Activated naive CD4-positive, alpha-beta T cell treated with anti-CD3 and anti-CD28 coated beads, Interleukin-2, amount 50 U/mL, for 72 hours (primary cell): Measurements from ENCODE around the gene ESYT3. TPM values are rescaled to one million over a fixed set of nuclear protein-coding genes. Genes with fewer than 3 reads are reported as not detected.
"Not testable (repeated sequence)": the region's sequence is repeated elsewhere in the genome, so short reads cannot be mapped to it uniquely, and the experiment has no call there.

Experiments used
- ATAC-seq, 2 donors: fragments of 150-1000 bp; cut with Tn5 transposase; 2 replicates each; pipeline ENCODE4 v1.10.0; 2021; ENCODE audit warnings: mild to moderate bottlenecking in 2 of 2, moderate library complexity in 2 of 2
- DNase-seq, 2 donors: peaks; one replicate each; pipeline ENCODE4 v3.0.0; 2021 to 2022; ENCODE audit warnings: low spot score in 2 of 2
- H3K27ac Mint-ChIP-seq, 2 donors: one replicate each; pipeline ENCODE4 v1.8.0; 2022; ENCODE audit warnings: mild to moderate bottlenecking in 2 of 2, mixed read lengths in 2 of 2
- H3K36me3 Mint-ChIP-seq, 2 donors: one replicate each; pipeline ENCODE4 v1.8.0; 2022; ENCODE audit warnings: mixed read lengths in 2 of 2
- H3K9me3 Mint-ChIP-seq, 2 donors: one replicate each; pipeline ENCODE4 v1.8.0; 2022; ENCODE audit warnings: mixed read lengths in 2 of 2
- total RNA-seq, 2 donors: library from RNA; stranded (reverse); gene quantifications; one replicate each; pipeline ENCODE4 v1.2.3, GENCODE V29; 2022

The ESYT3 gene
- total RNA-seq, 2 donors from 2014 or later = 0.14 to 0.35 TPM

DNA sequence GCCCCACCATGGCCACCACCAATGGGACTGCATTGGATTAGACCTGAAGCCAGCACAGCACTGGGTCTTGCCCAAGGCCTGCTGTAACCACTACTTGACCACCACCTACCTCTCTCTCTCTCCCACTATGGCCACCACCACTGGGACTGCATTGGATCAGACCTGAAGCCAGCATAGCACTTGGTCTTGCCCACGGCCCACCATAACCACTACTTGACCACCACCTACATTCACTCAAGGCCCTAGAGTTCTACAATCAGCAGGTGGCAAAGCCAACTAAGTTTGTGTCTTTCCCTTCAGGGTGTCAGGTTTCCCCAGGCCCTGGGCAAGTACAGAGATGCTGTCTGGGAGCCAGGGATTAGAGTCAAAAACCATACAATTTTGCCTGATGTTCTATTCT, 57.6 kb downstream of the ESYT3 start:
- peaks cover 20 to 32% of the 10 kb centered on the region in 2 donors for H3K9me3 Mint-ChIP-seq
- peaks cover 25 to 28% of the 10 kb centered on the region in 2 donors for H3K36me3 Mint-ChIP-seq
- ATAC-seq = no peak
- H3K27ac Mint-ChIP-seq = no peak overlapping the region
- DNase-seq = no peak

DNA sequence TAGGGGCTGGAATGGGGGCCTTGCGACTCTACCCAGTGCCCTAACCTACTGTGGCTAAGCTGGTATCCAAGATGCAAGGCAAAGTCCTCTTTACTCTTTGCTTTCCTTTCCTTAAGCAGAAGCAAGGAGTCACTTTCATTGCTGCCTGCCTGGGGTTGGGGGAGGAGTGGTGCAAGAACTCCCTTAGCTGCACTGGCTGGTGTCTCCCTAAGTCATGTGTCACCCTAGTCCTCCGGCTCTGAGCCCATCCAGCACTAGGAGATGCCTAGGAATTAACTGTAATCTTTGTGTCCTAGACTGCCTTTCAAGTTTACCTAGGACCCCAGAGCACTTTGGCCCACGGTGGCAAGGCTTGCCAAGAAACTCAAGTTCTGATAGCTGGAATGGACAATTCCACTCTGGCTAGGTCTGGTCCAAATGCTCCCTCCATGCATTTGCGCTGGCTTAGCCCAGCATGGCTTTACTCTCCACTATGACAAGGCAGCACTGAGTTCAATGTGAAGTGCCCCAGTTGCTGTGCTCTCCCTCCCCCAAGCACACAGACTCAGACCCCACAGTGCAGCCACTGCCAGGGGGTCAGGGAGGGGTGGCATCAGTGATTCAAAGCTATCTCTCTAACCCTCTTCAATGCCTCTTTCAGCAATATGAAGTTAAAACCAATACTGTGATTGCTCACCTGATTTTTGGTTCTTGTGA, 58.7 kb downstream of the ESYT3 start:
- DNase-seq (no peak), ATAC-seq (no peak)
- Mint-ChIP-seq H3K27ac (no peak overlapping the region), H3K36me3 (peaks cover 14 to 19% of the 10 kb centered on the region in 2 donors), H3K9me3 (peaks cover 11 to 25% of the 10 kb centered on the region in 2 donors)

DNA sequence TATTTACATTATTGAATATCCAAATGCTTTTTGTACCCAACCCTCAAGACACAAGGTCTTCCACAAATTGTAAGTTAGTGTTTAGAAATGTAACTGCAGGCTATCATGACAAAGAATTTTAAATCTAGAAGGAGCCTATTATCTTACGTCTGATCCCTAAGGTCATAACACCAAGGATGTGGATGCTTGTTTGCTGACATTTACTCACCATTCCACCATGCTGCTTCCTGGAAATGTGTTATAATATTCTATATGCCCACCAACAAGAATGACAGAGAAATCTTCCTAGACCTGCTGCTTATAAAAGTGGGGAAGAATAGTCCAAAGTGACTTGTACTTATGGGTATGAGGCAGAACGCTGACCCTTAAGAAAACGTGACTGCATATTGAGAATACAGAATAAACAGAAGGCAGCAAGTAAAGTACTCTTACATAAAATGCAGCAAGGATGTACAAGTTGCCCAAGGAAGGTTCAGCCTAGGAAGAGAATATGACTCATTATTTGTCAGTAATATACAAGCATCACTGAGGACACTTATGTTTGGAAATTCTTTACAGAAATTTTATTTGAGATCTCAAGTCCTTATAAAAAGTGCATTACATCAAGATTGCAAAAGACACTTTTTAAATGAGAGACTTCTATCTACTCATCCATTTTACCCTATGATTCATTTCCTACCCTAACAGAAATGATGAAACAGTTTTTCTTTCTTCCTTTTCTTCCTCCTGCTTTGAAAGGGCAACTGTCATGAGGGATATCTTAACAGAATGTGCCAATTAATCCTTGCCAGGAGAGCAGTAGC, 59.6 kb downstream of the ESYT3 start:
- H3K27ac Mint-ChIP-seq = no peak overlapping the region
- peak; percentile 49 to 50 for ATAC-seq

DNA sequence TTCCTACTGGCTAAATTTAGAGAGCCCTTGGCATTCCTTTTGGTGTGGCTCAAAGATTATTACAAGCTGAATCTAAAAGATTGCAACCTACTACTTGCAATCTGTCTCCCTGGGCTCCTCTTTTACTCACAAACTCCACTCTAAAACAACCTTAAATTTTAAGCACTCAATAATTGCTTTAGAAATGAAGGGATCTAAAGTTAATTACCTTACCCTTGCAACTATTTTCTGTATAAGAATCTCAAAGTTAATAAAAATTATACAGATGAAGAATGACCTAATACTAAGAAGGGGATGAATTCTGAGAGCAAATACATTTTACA, 60.2 kb downstream of the ESYT3 start:
- ATAC-seq (no peak), DNase-seq (no peak)
- peaks cover 5 to 17% of the 10 kb centered on the region in 2 donors for H3K9me3 Mint-ChIP-seq
- H3K36me3 Mint-ChIP-seq = peaks cover 7 to 12% of the 10 kb centered on the region in 2 donors
- no peak overlapping the region for H3K27ac Mint-ChIP-seq

More for the DNA sequence above, 59.6 kb downstream of the ESYT3 start:
- Mint-ChIP-seq H3K36me3 (peaks cover 8 to 14% of the 10 kb centered on the region in 2 donors), H3K9me3 (peaks cover 7 to 20% of the 10 kb centered on the region in 2 donors)
- no peak for DNase-seq

DNA sequence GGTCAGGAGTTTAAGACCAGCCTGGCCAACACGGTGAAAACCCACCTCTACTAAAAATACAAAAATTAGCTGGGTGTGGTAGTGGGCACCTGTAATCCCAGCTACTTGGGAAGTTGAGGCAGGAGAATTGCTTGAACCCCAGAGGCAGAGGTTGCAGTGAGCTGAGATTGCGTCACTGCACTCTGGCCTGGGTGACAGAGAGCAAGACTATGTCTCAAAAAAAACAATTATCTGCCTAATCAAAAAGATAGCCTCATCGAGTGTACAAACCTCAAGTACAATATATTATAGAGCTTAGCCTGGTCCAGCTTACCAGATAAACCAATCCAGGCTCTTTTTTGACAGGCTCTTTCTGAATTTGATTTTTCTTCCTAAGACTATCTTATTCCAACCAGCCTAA, 61.2 kb downstream of the ESYT3 start:
- ATAC-seq, H3K27ac Mint-ChIP-seq, DNase-seq: not testable (repeated sequence)
- H3K36me3 Mint-ChIP-seq = peaks cover 7 to 12% of the 10 kb centered on the region in 2 donors
- peaks cover 5 to 13% of the 10 kb centered on the region in 2 donors for H3K9me3 Mint-ChIP-seq

DNA sequence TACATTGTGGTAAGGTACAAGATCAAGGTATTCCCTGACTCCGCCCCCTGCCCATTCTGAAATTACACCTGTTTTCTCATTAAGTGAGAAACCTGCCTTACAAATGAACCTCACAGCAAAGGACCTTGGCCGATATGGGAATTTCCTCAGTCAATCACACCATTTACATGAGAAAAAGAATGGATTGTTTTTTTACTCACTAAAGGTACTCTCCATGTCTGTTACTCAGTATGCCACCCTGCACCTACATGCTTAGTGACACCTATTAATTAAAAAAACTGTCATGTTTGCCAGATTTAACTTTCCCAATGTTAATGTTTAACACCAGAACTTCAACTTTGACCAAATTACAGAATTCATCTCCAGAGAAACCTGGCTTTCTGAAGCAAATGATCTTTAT, 62.0 kb downstream of the ESYT3 start:
- Mint-ChIP-seq H3K9me3 (peaks cover 5% of the 10 kb centered on the region in 2 donors), H3K27ac (no peak overlapping the region), H3K36me3 (peaks cover 7 to 12% of the 10 kb centered on the region in 2 donors)
- DNase-seq = no peak
- ATAC-seq = no peak

DNA sequence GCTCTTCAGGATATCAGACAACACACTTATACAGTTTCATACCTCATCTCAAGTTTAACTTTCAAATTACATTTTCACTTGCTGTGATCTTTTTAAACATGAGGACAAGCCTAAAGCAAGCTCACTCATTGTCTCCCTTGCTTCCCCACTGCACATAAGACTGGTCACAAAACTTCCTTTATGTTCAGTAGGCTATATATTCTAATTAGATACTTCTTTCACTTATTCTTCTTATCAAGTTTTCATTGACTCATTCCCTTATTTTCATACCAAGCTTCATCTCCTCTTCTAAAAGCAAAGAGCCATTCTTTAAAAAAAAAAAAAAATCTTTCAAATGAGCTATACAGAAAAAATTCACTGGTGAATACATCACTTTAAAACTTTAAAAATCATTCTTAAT, 62.6 kb downstream of the ESYT3 start:
- no peak for ATAC-seq
- no peak for DNase-seq
- Mint-ChIP-seq H3K27ac (no peak overlapping the region), H3K9me3 (peaks cover 1% of the 10 kb centered on the region in 2 donors), H3K36me3 (peaks cover 4 to 11% of the 10 kb centered on the region in 2 donors)

DNA sequence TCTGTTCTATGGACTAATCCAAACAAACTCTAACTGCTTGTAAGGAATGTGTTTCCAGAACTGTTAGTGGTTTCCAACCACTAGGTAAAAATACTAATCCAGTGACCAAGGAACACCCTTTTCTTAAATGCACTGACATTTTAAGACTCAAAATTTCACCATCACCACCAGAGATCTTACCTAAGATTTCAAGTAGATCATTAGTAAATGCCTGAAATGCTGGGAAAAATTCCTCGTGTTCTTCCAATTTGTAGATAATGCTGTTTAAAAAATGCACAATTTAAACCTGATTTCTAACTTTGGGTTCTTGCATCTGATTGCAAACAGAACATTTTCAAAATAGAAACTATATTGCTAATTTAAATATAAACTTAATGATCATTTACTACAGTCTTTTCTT, 63.4 kb downstream of the ESYT3 start:
- DNase-seq (no peak), ATAC-seq (no peak)
- no peaks in the 10 kb centered on the region for H3K9me3 Mint-ChIP-seq
- H3K27ac Mint-ChIP-seq = no peak overlapping the region
- H3K36me3 Mint-ChIP-seq = peaks cover 0 to 5% of the 10 kb centered on the region in 2 donors

DNA sequence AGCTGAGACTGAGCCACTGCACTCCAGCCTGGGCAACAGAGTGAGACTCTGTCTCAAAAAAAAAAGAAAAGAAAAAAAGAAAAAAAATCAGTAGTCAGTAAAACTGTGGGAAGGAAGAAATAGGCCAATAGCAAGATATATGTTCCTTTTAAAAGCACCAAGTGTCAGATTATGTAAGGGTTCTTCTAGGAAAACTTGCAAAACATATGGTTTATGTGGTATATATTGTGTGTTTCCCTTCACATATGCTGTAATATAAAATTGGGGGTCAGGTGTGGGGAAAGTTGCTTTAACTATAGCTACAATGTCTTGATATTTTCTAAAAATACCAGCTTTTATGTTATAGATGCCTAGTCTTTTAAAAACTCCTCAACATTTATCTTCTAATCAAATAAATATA, 64.6 kb downstream of the ESYT3 start:
- Mint-ChIP-seq H3K27ac (no peak overlapping the region), H3K9me3 (no peaks in the 10 kb centered on the region), H3K36me3 (peaks cover 0 to 2% of the 10 kb centered on the region in 2 donors)
- DNase-seq (no peak), ATAC-seq (no peak)

DNA sequence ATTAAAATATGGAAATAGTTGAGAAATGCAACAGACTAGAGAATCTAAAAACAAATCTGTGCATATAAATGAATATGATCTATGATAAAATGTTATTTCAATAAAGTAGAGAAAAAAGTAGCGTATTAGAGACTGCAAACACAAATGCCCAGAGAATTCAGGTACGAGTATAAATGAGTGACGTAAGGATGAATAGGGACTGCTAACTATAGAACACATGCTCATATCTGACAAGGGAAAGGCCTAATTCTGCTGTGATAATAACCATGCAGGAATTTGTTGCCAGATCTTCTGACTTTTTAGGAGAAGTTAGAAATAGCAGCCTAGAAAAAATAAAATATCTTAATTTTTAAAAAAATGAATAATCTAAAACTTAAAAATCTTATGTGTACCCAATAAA, 73.1 kb downstream of the ESYT3 start:
- DNase-seq (no peak), ATAC-seq (no peak)
- peaks cover 0 to 4% of the 10 kb centered on the region in 2 donors for H3K36me3 Mint-ChIP-seq
- no peak overlapping the region for H3K27ac Mint-ChIP-seq
- no peaks in the 10 kb centered on the region for H3K9me3 Mint-ChIP-seq

DNA sequence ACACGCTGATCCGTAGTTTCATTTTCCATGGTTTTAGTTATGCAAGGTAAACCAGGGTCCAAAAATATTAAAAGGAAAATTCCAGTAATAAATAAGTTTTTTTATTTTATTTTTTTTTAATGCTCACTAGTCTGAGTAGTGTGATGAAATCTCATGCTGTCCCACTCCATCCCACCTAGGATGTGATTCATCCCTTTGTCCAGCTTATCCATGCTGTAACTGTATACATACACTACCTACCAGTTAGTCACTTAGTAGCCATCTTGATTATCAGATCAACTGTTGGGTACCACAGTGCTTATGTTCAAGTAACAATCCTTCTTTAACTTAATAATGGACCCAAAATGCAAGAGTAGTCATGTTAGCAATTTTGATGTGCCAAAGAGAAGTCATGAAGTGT, 75.2 kb downstream of the ESYT3 start:
- Mint-ChIP-seq H3K27ac (no peak overlapping the region), H3K36me3 (peaks cover 0 to 2% of the 10 kb centered on the region in 2 donors), H3K9me3 (no peaks in the 10 kb centered on the region)
- ATAC-seq = no peak
- no peak for DNase-seq

DNA sequence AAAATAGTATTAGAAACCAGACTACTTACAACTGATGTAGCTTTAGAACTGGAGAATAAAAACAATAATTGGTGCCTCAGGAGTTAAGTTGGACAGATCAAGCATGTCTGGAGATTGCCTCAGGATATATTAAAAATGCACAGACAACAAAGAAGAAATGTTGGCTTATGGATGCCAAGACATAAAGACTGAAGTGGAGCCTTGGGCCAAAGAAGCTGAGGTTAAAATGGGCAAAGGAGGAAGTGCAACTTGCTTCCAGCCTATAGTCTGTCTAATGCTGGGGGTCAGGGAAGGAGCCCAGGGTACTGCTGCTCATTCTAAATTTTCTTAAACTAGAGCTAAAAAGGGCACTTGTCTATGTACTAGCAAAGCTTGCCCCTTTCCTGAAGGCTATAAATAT, 77.5 kb downstream of the ESYT3 start:
- DNase-seq (no peak), ATAC-seq (no peak)
- H3K36me3 Mint-ChIP-seq = peaks cover 0 to 5% of the 10 kb centered on the region in 2 donors
- no peaks in the 10 kb centered on the region for H3K9me3 Mint-ChIP-seq
- H3K27ac Mint-ChIP-seq = no peak overlapping the region

DNA sequence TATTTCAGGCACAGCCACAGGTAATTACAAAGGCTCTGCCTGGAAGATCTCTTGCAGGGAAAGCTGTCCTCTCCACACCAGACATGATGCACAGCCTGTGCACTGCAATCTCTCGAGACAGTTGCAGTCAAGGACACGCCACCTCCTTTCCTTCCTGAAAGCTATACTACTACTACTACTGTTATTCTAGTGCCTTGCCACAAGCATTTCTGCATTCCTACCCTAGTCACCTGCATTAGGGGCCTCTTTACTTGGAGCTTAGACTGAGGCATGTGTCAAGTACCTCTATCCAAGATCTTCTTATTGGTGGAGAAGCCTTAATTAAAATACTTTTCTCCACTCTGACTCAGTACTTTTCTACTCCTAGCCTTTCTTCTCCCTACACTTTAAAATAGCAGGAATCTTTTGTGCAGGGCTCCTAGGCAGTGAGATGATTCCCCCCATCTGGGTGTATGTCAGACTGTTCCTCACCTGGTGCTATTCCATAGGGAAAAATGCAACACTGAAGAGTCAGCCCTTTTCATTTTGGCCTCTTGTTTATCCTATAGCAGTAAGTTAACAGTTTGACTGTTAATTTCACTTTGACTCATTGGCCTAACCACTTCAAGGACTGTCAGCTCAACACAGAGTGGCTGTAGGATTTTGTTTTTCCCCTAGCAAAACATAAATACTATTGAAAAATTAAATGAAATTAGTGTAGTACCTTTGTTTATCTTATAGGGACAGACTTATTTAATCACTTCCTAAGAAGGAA, 78.9 kb downstream of the ESYT3 start:
- H3K27ac Mint-ChIP-seq = peak overlapping the region in 1 of 2 donors; percentile 69
- ATAC-seq (peak; percentile 74 to 94), DNase-seq (peak in 1 of 2 donors; percentile 21)

DNA sequence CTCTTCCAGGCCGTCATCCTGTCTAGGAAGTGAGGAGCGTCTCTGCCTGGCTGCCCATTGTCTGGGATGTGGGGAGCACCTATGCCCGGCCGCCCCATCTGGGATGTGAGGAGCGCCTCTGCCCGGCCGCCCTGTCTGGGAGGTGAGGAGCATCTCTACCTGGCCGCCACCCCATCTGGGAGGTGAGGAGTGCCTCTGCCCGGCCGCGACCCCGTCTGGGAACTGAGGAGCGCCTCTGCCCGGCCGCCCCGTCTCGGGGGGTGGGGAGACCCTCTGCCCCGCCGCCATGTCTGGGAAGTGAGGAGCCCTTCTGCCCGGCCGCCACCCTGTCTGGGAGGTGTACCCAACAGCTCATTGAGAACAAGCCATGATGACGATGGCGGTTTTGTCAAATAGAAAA, 87.0 kb downstream of the ESYT3 start:
- not testable (repeated sequence) for DNase-seq, H3K27ac Mint-ChIP-seq, ATAC-seq
- Mint-ChIP-seq H3K9me3 (peaks cover 8 to 11% of the 10 kb centered on the region in 2 donors), H3K36me3 (peaks cover 29 to 32% of the 10 kb centered on the region in 2 donors)

More for the DNA sequence above, 78.9 kb downstream of the ESYT3 start:
- Mint-ChIP-seq H3K36me3 (peaks cover 7 to 9% of the 10 kb centered on the region in 2 donors), H3K9me3 (no peaks in the 10 kb centered on the region)
